Measurements from ENCODE around the gene ZMYM2.

The ZMYM2 gene

GRCh38 chr13:19955873-19956559 lies 2.5 kb upstream of the ZMYM2 start:
- peaks cover 7% of the 10 kb centered on the region for H4K20me1 ChIP-seq (ENCODE audit: insufficient read depth, low read length)
- no peak for TF ChIP-seq CTCF (IDR thresholded peaks at IDR 0.05; ENCODE audit: borderline replicate concordance, extremely low read depth, low read length, poor library complexity, severe bottlenecking)
- no peak for TF ChIP-seq EZH2 (IDR thresholded peaks at IDR 0.05; ENCODE audit: borderline replicate concordance, low read depth, low read length, severe bottlenecking)
- no peak overlapping the region for H3K9ac ChIP-seq (ENCODE audit: low read depth, low read length)
- H3K79me2 ChIP-seq (ENCODE audit: insufficient read depth, low read length): peaks cover 18% of the 10 kb centered on the region
- H3K36me3 ChIP-seq (ENCODE audit: insufficient read depth, low read length): peaks cover 7% of the 10 kb centered on the region
- no peak overlapping the region for H3K4me3 ChIP-seq (ENCODE audit: low read depth in 1 of 2, low read length in 2 of 2)
- peaks cover 11% of the 10 kb centered on the region for H3K27me3 ChIP-seq (ENCODE audit: insufficient read depth, low read length, poor library complexity)
- H3K9me3 ChIP-seq (ENCODE audit: insufficient read depth, low read length, severe bottlenecking): no peaks in the 10 kb centered on the region
- no peak overlapping the region for H3K4me2 ChIP-seq (ENCODE audit: insufficient read depth, low read length)
- no peak overlapping the region for H2AFZ ChIP-seq (ENCODE audit: low read depth, low read length)
- H3K4me1 ChIP-seq (ENCODE audit: insufficient read depth, low read length): peaks cover 23% of the 10 kb centered on the region
- DNase-seq (no peak), ATAC-seq (ENCODE audit: insufficient read depth, low read depth) (no peak)
- H3K27ac ChIP-seq (ENCODE audit: low read length): no peak overlapping the region

DNA sequence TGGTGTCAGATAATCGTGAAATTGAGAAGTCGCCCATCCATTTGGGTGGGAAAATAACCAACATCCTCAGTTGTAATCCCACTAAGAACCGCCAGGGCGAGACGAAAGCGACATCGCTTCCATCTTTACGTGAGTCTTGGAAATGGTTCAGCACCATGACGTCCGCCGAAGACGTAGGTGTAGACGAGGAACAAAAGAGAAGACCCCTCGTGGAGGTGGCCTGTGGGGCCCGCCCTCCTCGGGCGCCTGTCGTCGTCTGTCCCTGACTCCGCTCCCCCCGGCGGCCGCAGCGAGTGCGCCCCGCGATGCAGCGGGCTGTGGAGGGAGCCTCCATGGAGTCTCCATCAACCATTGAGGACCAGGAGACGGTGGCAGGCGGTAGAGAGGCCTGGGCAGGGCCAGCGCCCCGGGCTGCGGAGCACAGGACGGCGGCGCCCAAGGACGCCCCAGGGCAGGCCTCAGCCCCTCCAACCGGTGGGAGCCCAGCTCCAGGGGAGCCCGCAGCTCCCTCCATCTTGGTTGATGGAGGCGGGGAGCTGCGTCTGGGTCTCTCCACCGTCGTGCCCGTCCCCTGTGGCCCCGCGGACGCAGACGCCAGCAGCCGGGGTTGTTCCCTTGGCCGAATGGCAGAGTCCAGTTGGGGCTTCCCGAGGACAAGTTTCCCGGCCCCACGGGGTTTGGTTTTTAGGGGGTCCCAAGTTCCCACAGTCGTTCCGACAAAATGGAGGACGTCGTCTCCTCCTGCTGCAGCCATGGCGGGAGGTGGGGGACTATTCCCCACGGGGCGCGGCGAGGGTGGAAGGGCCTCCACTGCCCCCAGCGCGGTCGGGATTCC lies 990 bp upstream of the ZMYM2 start:
- ATAC-seq (ENCODE audit: insufficient read depth, low read depth): no peak
- TF ChIP-seq CTCF (IDR thresholded peaks at IDR 0.05; ENCODE audit: borderline replicate concordance, extremely low read depth, low read length, poor library complexity, severe bottlenecking) (peak; percentile 33), EZH2 (IDR thresholded peaks at IDR 0.05; ENCODE audit: borderline replicate concordance, low read depth, low read length, severe bottlenecking) (no peak)
- H2AFZ ChIP-seq (ENCODE audit: low read depth, low read length): peak overlapping the region; percentile 90
- peaks cover 34% of the 10 kb centered on the region for H3K4me1 ChIP-seq (ENCODE audit: insufficient read depth, low read length)
- peak overlapping the region; percentile 69 for H3K9ac ChIP-seq (ENCODE audit: low read depth, low read length)
- peak overlapping the region; percentile 27; the same call in 1 of the 2 replicates for H3K27ac ChIP-seq (ENCODE audit: low read length)
- peak overlapping the region; percentile 94 for H3K4me2 ChIP-seq (ENCODE audit: insufficient read depth, low read length)
- H3K4me3 ChIP-seq (ENCODE audit: low read depth in 1 of 2, low read length in 2 of 2): peak overlapping the region; percentile 45 to 58; a peak in 3 of 4 replicates
- H3K79me2 ChIP-seq (ENCODE audit: insufficient read depth, low read length): peaks cover 32% of the 10 kb centered on the region
- no peaks in the 10 kb centered on the region for H3K9me3 ChIP-seq (ENCODE audit: insufficient read depth, low read length, severe bottlenecking)
- H3K27me3 ChIP-seq (ENCODE audit: insufficient read depth, low read length, poor library complexity): peaks cover 11% of the 10 kb centered on the region
- H3K36me3 ChIP-seq (ENCODE audit: insufficient read depth, low read length): peaks cover 19% of the 10 kb centered on the region
- DNase-seq: no peak
- H4K20me1 ChIP-seq (ENCODE audit: insufficient read depth, low read length): peaks cover 12% of the 10 kb centered on the region

- H3K27me3 ChIP-seq (ENCODE audit: insufficient read depth, low read length, poor library complexity): peaks cover 7% of the 10 kb centered on the region
- H3K9me3 ChIP-seq (ENCODE audit: insufficient read depth, low read length, severe bottlenecking): no peaks in the 10 kb centered on the region
- DNase-seq: peak; percentile 71
- peaks cover 49% of the 10 kb centered on the region for H3K79me2 ChIP-seq (ENCODE audit: insufficient read depth, low read length)
- H3K36me3 ChIP-seq (ENCODE audit: insufficient read depth, low read length): peaks cover 35% of the 10 kb centered on the region
- H2AFZ ChIP-seq (ENCODE audit: low read depth, low read length): peak overlapping the region; percentile 96
- ATAC-seq (ENCODE audit: insufficient read depth, low read depth): peak; percentile 10; the same call in 2 of the 3 replicates
- peak; percentile 35 for TF ChIP-seq CTCF (IDR thresholded peaks at IDR 0.05; ENCODE audit: borderline replicate concordance, extremely low read depth, low read length, poor library complexity, severe bottlenecking)
- no peak for TF ChIP-seq EZH2 (IDR thresholded peaks at IDR 0.05; ENCODE audit: borderline replicate concordance, low read depth, low read length, severe bottlenecking)
- H3K4me1 ChIP-seq (ENCODE audit: insufficient read depth, low read length): peaks cover 42% of the 10 kb centered on the region
- H4K20me1 ChIP-seq (ENCODE audit: insufficient read depth, low read length): peaks cover 18% of the 10 kb centered on the region
- H3K4me2 ChIP-seq (ENCODE audit: insufficient read depth, low read length): peak overlapping the region; percentile 94
- H3K9ac ChIP-seq (ENCODE audit: low read depth, low read length): peak overlapping the region; percentile 69
- peak overlapping the region; percentile 87 for H3K27ac ChIP-seq (ENCODE audit: low read length)
- peak overlapping the region; percentile 45 to 58 for H3K4me3 ChIP-seq (ENCODE audit: low read depth in 1 of 2, low read length in 2 of 2)
These were observed 759 bp downstream of the ZMYM2 start for GRCh38 chr13:19959141-19959830.
